ENCODE data around the gene TMEM18.

DNA sequence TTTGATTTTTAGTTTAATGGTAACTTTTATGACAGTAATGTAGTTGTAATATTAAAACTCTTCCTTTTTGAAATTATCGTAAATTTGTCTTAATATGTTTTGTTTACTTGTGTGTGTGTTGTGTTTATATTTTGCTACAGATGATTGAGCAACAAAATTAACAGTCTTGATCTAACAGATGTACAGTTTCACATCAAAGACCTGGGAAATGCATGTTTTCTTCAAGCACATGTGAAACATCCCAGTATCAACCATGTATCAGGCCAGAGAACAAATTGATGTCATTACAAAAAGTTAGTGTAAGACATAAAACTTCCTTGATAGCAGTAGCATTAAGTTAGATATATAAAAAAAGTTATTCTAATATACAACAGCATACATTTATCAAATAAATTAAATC is 45.5 kb downstream of the TMEM18 start:
- TF ChIP-seq, protein P1, sequence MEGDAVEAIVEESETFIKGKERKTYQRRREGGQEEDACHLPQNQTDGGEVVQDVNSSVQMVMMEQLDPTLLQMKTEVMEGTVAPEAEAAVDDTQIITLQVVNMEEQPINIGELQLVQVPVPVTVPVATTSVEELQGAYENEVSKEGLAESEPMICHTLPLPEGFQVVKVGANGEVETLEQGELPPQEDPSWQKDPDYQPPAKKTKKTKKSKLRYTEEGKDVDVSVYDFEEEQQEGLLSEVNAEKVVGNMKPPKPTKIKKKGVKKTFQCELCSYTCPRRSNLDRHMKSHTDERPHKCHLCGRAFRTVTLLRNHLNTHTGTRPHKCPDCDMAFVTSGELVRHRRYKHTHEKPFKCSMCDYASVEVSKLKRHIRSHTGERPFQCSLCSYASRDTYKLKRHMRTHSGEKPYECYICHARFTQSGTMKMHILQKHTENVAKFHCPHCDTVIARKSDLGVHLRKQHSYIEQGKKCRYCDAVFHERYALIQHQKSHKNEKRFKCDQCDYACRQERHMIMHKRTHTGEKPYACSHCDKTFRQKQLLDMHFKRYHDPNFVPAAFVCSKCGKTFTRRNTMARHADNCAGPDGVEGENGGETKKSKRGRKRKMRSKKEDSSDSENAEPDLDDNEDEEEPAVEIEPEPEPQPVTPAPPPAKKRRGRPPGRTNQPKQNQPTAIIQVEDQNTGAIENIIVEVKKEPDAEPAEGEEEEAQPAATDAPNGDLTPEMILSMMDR (IDR thresholded peaks at IDR 0.05; ENCODE audit: poor library complexity): no peak
- no peak for TF ChIP-seq EZH2phosphoT487 (IDR thresholded peaks at IDR 0.05; ENCODE audit: low read depth, severe bottlenecking, unreplicated experiment)
- TF ChIP-seq EZH2 (IDR thresholded peaks at IDR 0.05; ENCODE audit: borderline replicate concordance): no peak

Data from hepatocyte (in vitro differentiated cells).